ELR (cell line): ENCODE data around the gene CYP2R1.
A peak's percentile ranks its signal among the peaks of the same experiment; 100 is the strongest.
"Not testable (repeated sequence)": the region's sequence is repeated elsewhere in the genome, so short reads cannot be mapped to it uniquely, and the experiment has no call there.

ENCODE experiments used
- DNase-seq: peaks from one replicate; pipeline ENCODE4 v3.0.0-alpha.2; 2015; ENCODE audit warnings: low read depth

CYP2R1 gene

GRCh38 chr11:14891143-14892035 is 642 bp downstream of the CYP2R1 start:
- DNase-seq = peak; percentile 77

- no peak for DNase-seq
Observed at GRCh38 chr11:14886513-14886912, 5.5 kb downstream of the CYP2R1 start.

- no peak for DNase-seq
Observed at GRCh38 chr11:14884667-14885273, 7.3 kb downstream of the CYP2R1 start.

- not testable (repeated sequence) for DNase-seq
Observed at GRCh38 chr11:14883683-14884082, 8.3 kb downstream of the CYP2R1 start.

GRCh38 chr11:14882196-14882595 is 9.8 kb downstream of the CYP2R1 start:
- no peak for DNase-seq

- DNase-seq = no peak
Observed at GRCh38 chr11:14881576-14882193, 10.3 kb downstream of the CYP2R1 start.

GRCh38 chr11:14875163-14875562 is 16.9 kb downstream of the CYP2R1 start:
- DNase-seq = no peak

GRCh38 chr11:14873632-14874031 is 18.4 kb downstream of the CYP2R1 start:
- DNase-seq = no peak

GRCh38 chr11:14872032-14872431 is 20.0 kb downstream of the CYP2R1 start:
- no peak for DNase-seq

GRCh38 chr11:14863775-14864174 is 28.3 kb downstream of the CYP2R1 start:
- not testable (repeated sequence) for DNase-seq

GRCh38 chr11:14861680-14862079 is 30.4 kb downstream of the CYP2R1 start:
- no peak for DNase-seq

GRCh38 chr11:14860511-14860910 is 31.5 kb downstream of the CYP2R1 start:
- no peak for DNase-seq

GRCh38 chr11:14858404-14858803 is 33.6 kb downstream of the CYP2R1 start:
- no peak for DNase-seq

GRCh38 chr11:14857621-14858020 is 34.4 kb downstream of the CYP2R1 start:
- DNase-seq = no peak

- DNase-seq = no peak
Observed at GRCh38 chr11:14855890-14856289, 36.1 kb downstream of the CYP2R1 start.

GRCh38 chr11:14854057-14854456 is 38.0 kb downstream of the CYP2R1 start:
- DNase-seq = no peak

GRCh38 chr11:14852571-14853177 is 39.4 kb downstream of the CYP2R1 start:
- DNase-seq = no peak

GRCh38 chr11:14842002-14842401 is 50.0 kb downstream of the CYP2R1 start:
- no peak for DNase-seq

GRCh38 chr11:14835496-14836492 is 56.2 kb downstream of the CYP2R1 start:
- DNase-seq = no peak
